HG02623 (cell line): Measurements from ENCODE around the gene RNF121.

Experiments used
- ATAC-seq: cut with Tn5 transposase; IDR thresholded peaks from one replicate; pipeline ENCODE4 v1.9.1; 2021; ENCODE audit warnings: moderate library complexity; ENCODE audit not compliant: unreplicated experiment

Gene RNF121

DNA sequence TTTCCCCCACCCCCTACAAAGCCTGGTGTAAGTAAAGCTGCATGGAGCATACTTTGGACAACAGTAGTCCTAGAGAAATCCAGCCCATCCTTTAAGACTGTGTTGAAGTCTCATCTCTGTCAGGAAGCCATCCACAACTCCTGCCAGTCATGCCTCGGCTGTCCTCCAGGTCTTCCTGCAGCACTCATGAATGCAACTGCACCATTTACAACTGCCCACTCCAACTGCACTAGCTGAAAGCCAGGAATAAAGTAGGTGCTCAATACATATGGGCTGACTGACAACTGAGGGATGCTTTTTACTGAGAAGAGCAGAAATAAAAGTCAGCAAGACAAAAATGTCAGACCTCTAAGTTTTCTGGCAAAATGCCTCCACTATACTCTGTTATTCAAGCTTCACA is 97.2 kb downstream of the RNF121 start:
- ATAC-seq: no peak

DNA sequence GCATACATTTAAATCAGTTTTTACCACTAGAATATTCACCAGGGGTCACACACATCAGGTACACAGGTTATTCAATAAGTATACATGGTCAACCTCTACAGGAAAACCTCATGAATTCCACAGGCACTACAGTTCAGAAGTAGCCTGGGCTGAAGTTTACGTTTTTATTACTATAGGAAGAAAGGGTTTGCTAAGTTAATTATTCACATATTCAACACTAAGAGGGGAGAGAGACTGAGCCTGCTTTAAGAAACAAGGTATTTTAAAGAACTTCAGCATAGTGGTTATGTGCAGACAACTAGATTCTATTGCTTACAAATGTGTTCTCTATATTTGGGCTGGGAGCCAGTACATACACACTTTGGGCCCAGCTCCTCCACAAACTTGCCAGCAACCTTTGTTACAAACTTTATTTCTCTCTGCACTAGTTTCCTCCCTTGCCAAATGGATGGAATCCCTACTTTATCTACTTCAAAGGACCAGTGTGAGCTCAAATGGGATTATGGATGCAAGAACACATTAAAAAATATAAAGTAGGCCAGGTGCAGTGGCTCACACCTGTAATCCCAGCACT is 101.7 kb downstream of the RNF121 start:
- no peak for ATAC-seq

DNA sequence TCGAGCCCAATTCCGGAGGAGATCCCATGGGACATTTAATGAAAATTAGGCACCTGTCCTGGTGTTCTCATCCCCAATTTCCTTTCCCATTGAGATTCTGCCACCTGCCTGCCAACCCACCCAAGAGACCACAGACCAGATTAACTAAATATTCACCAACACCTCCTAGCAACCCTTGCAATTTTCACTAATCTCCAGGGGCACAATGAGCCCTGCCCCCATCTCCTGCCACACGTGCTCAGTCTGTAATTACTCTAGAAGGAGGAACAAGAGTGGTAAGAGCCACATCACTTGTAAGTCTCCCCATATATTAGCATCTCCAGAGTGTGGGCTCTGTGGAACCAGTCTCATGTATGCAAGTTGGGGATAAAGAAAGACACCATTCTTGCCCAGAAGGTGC is 107.8 kb downstream of the RNF121 start:
- no peak for ATAC-seq

DNA sequence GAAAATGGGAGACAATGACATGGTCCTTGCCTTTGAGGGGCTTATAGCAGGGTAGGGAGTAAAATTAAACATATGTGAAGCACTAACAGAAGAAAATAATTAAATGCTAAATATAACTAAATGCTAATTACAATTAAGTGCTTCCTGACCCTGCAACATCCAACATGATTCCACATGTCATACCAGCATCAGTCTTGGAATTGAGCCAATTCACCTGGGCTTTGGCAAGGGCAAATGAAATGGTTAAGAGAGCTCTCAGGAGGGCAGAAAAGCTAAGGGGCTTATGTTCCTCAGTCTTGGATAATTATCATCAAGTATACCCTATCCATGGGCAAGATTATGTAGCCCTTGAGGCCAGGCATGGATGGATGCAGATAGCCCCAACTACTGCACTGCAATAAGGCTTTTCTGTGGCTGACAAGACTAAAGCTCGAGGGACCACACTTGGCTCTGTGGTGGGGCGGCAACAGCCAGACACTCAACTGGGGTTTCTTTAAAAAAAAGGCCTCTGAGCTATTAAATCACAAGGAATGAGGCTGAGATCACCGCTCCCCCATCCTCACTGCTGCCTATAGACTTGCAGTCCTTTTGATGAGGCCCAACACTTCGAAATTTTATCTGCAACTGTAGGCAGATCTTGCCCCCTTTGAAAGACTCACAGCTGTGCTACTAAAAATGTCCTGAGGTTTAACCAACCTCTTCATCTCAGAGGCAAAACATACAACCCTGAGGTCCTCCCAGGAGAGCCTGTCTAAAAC is 108.9 kb downstream of the RNF121 start:
- ATAC-seq: no peak

DNA sequence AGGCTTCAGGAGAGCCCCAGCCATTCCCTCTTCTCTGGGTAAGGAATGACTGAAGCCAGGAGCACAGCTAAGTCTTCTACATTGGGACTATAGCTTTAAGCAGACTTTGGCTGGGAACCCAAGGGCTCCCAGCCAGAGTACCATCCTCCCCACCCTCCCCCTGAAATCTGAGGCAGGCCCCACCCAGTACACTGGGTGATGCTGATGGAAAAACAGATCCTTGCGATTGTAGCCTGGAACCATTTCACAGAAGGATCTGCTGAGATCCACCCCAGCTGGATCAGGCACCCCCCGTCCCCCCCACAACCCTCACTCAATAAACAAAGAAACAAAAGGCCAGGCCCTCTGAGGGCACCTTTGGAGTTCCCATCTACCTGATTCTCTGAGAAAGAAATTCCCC is 109.6 kb downstream of the RNF121 start:
- ATAC-seq: no peak

DNA sequence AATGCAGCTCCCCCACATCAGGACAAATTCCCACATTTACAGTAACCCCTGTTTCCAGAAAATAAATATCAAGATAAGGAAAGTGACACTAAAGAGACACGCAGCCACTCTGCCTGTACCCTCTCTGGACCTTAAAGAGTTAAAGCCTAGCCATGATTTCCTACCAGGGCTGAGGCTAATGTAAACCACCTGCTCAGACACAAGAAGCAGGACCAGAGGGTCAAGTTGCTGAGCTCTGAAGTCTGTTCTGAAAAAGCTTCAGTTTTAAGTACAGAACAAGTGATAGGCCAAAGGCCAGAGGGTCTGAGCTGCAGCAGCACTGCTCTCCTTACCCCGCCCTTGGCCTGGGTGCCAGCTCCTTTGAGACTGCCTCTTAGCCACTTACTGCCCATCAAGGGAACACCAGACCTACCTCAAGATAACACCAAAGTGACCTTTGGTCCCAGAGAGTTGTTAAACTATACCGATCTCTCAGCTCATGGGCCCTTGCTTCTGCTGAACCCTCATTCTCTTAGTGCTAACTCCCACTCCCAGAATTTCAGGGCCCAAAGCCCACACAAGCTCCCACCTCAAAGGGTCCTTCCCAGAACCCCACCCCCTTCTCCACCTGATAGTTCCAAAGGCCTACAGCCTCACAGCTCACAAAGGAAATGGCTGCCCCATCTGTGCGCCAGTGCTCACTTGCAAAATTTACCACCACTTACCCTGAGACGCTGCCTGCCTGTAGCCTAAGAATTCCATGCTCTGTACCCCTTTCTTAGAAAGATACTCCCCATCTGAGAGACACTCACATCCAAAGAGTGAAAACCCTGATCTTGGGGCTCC is 110.4 kb downstream of the RNF121 start:
- no peak for ATAC-seq

DNA sequence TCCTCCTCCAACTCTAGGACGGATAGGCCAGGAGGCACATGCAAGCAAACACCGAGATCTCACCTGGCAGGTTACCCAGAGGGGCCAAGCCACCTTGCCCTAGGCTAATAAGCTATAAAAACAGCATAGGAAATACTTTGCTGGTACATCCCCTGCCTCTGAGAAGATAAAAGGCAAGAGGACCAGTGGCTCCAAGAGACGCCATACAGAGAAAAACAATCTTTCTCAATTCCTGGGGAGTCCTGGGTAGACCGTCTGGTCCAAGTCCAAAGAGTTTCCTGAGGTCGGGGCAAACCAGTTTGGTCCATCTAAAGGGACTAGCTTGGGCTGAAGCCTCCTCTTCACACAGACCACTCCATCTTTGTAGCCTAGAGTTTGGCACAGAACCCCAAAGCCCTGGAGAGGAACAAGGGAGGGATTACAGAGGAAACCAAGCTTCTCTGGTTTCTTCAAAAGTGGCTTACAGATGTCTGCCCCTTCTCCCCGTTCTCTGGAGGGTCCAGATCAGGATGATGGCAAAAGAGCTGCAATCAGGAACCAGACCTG is 111.1 kb downstream of the RNF121 start:
- no peak for ATAC-seq

DNA sequence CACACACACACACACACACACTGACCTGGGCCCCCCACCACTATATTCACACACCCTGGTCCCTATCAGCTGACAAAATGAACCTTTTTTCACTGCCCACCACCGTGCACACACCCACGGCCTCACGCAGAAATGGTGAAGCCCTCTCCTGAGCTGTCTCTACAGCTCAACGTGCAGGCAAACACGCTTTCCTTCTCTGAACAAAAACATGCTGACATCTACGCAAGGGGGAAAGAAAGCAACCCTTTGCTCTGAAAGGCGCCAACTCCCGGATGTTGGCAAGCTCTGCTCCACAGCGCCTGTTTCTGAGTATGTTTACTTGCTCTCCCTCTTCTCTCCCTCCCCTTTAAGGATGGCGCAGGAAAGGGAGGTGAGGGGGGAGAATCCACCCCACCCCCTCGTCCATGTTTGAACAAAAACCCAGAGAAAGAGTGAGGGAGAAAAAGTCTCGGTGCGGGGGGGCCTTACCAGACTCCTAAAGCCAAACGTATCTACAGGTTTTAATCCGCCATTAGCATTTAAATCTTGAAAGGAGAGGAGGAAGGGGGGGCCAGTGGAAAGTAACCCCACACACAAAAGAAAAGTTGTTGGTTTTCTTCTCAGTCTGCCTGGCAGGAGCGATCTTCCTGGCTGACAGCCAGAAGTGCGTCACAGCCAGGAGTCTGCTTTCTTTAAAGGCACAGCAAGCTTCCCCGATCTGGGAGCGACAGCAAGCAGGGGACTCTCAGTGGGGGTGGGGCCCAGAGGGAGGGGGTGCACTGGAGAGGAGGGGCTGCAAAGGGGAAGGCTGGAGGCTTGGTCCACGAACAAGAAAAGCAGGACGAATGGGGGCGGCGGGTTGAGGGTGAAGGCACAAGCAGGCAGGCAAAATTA is 111.9 kb downstream of the RNF121 start:
- ATAC-seq: no peak

DNA sequence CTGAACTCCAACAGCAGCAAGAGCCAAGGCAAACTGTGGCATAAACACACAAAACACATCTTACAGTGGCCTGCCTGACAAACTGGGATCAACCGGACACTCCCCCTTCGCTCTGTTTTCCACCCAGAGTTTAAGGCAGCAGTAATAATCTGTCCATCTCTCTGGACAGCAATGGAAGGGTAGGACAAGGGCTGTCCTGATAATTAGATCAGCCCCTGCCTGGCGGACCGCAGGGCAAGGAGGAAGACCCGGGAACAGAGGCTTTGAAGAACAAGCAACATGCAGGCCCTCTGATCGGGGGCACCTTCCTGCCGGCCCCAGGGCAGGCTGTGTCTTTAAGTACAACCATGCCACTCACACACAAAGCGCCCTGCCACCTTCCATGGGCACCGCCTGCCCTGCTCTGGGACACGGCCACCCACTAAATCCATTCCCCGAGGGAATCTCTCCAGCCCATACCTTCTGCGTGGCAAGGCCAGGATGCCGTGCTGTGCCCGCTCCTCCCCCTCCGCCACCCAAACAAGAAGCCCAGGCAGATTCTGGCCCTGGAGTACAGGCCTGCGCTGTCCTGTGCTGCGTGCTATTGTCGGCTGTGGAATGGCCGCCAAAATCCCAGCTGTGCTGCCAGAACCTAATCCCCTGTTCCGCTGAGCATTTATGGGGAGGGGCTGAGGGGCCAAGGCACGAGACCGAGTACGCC is 112.7 kb downstream of the RNF121 start:
- no peak for ATAC-seq

DNA sequence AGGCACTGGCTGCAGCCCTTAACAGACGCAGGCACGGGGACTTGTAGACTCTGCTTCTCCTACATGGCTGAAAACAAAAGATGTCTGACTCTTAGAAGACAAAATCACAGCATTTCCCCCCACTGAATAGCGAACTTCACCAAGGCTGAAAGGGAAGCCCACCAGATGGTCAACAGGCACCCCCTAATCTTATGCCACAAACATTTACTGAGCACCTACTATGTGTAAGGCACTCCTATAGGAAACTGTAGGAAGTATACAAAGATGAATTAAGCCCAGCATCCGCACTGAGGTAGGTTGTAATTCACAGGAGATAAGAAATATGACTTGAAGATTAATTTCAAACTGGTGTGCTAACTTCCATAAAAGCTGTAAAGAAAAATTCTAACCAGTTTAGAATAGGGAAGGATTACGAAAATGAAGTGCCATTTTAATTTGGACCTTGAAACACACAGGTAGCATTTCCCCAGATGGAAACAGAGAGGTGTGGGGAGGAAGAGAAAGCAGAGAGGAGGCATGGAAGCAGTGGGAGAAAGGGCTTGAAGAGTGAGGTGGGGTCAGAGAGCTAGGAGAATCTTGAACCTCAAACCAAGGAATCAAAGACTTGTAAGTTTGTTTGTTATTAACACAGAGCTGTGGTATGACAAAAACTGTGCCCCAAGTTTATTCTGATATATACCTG is 113.4 kb downstream of the RNF121 start:
- ATAC-seq: no peak

DNA sequence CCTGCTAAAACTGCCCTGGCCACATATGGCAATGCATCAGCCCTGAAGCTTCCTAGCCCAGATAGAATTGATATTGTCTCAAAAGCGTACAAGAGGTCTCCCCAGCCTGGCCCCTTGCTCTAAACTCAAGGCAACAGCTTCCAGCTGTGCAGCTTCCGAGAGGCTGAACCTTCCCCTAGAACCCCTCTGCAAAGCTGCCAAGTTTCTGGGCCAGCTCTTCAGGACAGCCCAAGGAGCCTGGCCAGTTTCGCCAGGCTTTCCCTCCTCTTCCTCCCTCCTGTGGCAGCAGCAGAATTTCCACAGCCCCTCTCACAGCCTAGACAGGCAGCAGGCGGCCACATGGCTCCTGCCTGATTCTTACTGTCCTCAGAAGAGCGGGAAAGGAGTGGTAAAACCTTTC is 117.0 kb downstream of the RNF121 start:
- ATAC-seq: no peak
